Activated CD4-positive, alpha-beta T cell treated with anti-CD3 and anti-CD28 coated beads for 36 hours (primary cell): ENCODE results near the gene C1orf198. TPM values are rescaled to one million over a fixed set of nuclear protein-coding genes. Genes with fewer than 3 reads are reported as not detected.

Source experiments
- ATAC-seq: fragments of 200-7000 bp; cut with Tn5 transposase; one replicate; pipeline ENCODE4 v1.10.0; 2021; ENCODE audit warnings: mild to moderate bottlenecking, moderate library complexity
- CTCF ChIA-PET: fragments of 350-600 bp; sonication (Branson Sonifier 250); formaldehyde crosslinking; loops from one replicate; lab custom pipeline; 2021; ENCODE audit warnings: antibody characterized with exemption; lab: Charles Lee
- POLR2A ChIA-PET: fragments of 350-600 bp; sonication (Branson Sonifier 250); formaldehyde crosslinking; loops from one replicate; lab custom pipeline; 2021; ENCODE audit warnings: antibody characterized with exemption, inconsistent platforms; lab: Charles Lee
- DNase-seq: peaks from one replicate; pipeline ENCODE4 v3.0.0-alpha.2; 2020
- H3K27ac Mint-ChIP-seq: one replicate; pipeline ENCODE4 v1.8.0; 2021; ENCODE audit warnings: mixed read lengths
- H3K27me3 Mint-ChIP-seq: one replicate; pipeline ENCODE4 v1.8.0; 2021; ENCODE audit warnings: mixed read lengths
- H3K36me3 Mint-ChIP-seq: one replicate; pipeline ENCODE4 v1.8.0; 2021; ENCODE audit warnings: low read depth, mixed read lengths
- H3K4me1 Mint-ChIP-seq: one replicate; pipeline ENCODE4 v1.8.0; 2021; ENCODE audit warnings: mixed read lengths
- H3K4me3 Mint-ChIP-seq: one replicate; pipeline ENCODE4 v1.8.0; 2021; ENCODE audit warnings: mild to moderate bottlenecking, moderate library complexity, mixed read lengths
- H3K9me3 Mint-ChIP-seq: one replicate; pipeline ENCODE4 v1.8.0; 2021; ENCODE audit warnings: low read depth, mixed read lengths
- intact Hi-C, 2 experiments: fragments of 100-400 bp; cut with DNase I in 1 of 2; cut with micrococcal nuclease in 1 of 2; formaldehyde crosslinking; loops; one replicate each; pipeline versions ENCODE4 v1.14.2 to v1.15.1; 2022 to 2024; cut with DNase I, micrococcal nuclease
- total RNA-seq, 2 experiments: library from RNA; stranded (reverse); gene quantifications; one replicate each; pipeline ENCODE4 v1.2.3, GENCODE V29; 2021

The C1orf198 gene
- total RNA-seq, 2 experiments from 2014 or later = 5.8 to 6.9 TPM

DNA sequence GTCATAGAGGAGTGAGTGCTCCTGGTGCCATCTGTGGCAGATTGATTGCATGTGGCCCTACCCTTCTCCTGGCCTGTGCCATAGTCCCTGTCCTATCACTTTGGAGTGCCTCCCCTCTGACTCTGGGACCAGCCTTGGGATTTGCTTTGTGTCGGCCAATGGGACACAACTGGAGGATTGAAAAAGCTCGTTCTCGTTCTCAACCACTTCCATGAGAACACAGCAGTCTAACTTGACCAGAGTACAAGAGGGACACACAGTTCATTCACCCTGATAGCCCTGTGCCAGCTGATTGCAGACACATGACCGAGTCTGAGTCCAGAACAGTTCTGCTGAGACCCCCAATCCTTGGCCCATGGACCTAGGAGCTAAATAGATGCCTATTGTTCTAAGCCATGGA, 47.8 kb downstream of the C1orf198 start:
- H3K36me3 Mint-ChIP-seq = no peaks in the 10 kb centered on the region

DNA sequence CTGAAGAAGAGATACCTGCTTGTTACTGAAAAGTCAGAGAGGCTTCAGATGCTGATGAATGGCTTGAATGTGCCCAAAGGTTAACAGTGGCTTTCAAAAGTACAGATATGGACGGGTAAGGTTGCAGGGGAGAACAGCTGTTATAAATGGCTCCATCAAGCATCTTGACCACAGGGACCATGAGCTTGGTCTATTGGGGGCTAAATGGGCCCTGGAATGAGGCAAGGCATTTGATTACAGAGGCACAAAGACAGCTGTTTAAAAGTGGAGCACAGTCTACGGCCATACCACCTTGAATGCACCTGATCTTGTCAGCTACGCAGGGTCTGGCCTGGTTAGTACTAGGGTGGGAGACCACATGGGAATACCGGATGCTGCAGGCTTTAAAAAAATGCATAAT, 48.3 kb downstream of the C1orf198 start:
- no peak for DNase-seq
- Mint-ChIP-seq H3K9me3 (no peaks in the 10 kb centered on the region), H3K27ac (no peak overlapping the region), H3K4me1 (no peaks in the 10 kb centered on the region), H3K4me3 (no peak overlapping the region), H3K36me3 (no peaks in the 10 kb centered on the region), H3K27me3 (peaks cover 13% of the 10 kb centered on the region)
- no peak for ATAC-seq
- ChIA-PET CTCF (no interaction called here), POLR2A (no interaction called here)
- intact Hi-C loops = no loop called here

More for the DNA sequence above, 47.8 kb downstream of the C1orf198 start:
- intact Hi-C loops = no loop called here
- Mint-ChIP-seq H3K27ac (no peak overlapping the region), H3K9me3 (no peaks in the 10 kb centered on the region), H3K4me1 (no peaks in the 10 kb centered on the region), H3K4me3 (no peak overlapping the region), H3K27me3 (peaks cover 13% of the 10 kb centered on the region)
- DNase-seq (no peak), ATAC-seq (no peak)
- CTCF ChIA-PET = interaction anchor here (0.6 kb wide), 1 partner anchor 57 kb away, joined by 4 read pairs; no protein-coding TSS in a partner anchor
- POLR2A ChIA-PET = no interaction called here

DNA sequence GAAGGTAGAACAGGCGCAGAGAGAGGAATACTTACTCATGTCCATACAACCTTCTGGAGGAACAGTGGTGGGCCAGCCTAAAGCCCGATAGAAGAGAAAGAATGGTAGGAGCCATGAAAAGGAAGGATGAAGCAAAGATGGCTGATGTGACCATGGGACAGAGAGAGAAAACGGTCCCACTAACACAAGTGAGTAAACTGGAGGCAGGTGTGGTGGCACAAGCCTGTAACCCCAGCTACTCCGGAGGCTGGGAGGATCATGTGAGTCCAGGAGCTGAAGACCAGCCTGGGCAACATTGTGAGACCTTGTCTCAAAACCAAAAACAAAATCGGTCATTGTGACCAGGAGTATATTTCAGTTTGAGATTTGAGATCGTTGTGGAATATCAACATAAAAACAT, 49.4 kb downstream of the C1orf198 start:
- DNase-seq (no peak), ATAC-seq (no peak)
- ChIA-PET CTCF (no interaction called here), POLR2A (no interaction called here)
- Mint-ChIP-seq H3K9me3 (no peaks in the 10 kb centered on the region), H3K4me3 (no peak overlapping the region), H3K27me3 (peaks cover 14% of the 10 kb centered on the region), H3K36me3 (no peaks in the 10 kb centered on the region), H3K4me1 (no peaks in the 10 kb centered on the region), H3K27ac (no peak overlapping the region)
- intact Hi-C loops = no loop called here

DNA sequence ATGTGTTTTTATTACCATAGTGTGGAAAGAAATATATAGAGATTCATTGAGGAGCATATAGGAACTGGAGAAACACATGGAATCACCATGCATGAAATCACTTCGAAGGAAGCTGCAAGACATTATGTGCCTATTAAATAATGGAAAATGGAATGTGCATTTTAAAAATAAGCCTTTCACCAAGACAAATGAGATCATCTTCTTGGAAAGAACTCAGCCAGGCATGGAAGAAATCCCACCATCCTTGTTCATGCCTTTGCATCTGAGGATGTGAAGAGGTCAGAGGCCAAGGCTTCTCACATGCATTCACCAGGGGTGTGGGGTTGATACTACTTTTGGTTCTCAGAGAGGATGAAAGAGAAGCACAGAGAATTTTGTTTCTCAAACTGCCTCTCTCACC, 50.0 kb downstream of the C1orf198 start:
- Mint-ChIP-seq H3K27me3 (peaks cover 17% of the 10 kb centered on the region), H3K4me1 (no peaks in the 10 kb centered on the region), H3K9me3 (peaks cover 3% of the 10 kb centered on the region), H3K27ac (no peak overlapping the region), H3K4me3 (no peak overlapping the region), H3K36me3 (no peaks in the 10 kb centered on the region)
- DNase-seq = no peak
- intact Hi-C loops = no loop called here
- POLR2A ChIA-PET = no interaction called here
- CTCF ChIA-PET = no interaction called here
- ATAC-seq = no peak

DNA sequence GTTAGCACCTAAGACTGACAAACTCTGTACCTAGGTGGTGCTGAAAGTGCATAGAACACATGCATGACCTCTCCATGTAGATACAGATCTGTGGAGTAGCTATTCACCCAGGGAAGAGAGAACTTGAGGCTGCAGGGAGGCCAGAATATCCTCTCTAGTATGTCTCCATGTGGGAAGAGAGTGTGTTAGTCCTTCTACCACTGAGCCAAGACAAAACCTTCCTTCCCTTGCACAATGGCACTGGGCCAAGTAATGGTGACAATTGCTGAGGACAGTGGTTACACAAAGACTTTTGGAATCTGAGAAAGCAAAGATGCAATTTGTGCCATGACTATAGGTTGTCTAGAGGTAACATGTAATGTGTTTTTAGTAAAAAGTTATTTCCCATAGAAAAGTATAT, 52.3 kb downstream of the C1orf198 start:
- ChIA-PET POLR2A (no interaction called here), CTCF (no interaction called here)
- peaks cover 26% of the 10 kb centered on the region for H3K27me3 Mint-ChIP-seq
- H3K4me3 Mint-ChIP-seq = no peak overlapping the region
- peaks cover 6% of the 10 kb centered on the region for H3K36me3 Mint-ChIP-seq
- no peak overlapping the region for H3K27ac Mint-ChIP-seq
- intact Hi-C loops = no loop called here
- no peak for ATAC-seq
- peaks cover 15% of the 10 kb centered on the region for H3K9me3 Mint-ChIP-seq
- no peak for DNase-seq
- H3K4me1 Mint-ChIP-seq = no peaks in the 10 kb centered on the region

DNA sequence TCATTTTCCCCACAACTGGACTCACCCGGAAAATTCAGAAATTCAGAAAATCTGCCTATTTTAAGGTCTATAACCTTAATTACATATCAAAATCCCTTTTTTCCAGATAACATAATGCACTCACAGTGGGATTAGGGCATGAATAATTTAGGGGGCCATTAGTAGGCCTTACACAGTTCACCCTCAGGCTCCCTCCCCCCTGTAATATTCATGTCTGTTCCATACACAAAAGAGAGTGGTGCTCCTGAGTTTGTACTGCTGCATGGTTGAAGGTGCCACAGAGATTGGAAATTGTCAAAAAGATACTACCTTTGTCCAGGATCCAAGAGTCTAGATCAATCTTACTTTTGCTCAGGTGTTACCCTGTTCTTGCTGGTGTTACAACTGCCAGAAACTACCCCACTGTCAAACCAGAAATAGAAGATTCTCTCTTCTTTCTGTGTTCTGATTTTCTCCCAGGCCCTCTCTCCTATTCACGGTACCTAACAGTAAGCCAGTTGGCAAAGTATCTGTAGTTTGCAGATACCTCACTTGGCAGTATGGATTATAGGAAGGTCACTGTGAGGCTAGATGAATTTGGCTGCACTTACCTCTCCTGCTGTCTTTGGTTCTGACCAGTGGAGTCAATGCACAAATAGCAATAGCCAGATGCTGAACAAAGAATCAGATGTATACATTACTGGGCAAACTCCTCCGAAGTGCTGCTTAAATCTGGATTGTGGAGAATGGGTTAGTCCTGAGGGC, 53.2 kb downstream of the C1orf198 start:
- ChIA-PET POLR2A (no interaction called here), CTCF (no interaction called here)
- H3K27ac Mint-ChIP-seq = no peak overlapping the region
- no peaks in the 10 kb centered on the region for H3K4me1 Mint-ChIP-seq
- DNase-seq = no peak
- peaks cover 24% of the 10 kb centered on the region for H3K27me3 Mint-ChIP-seq
- peaks cover 6% of the 10 kb centered on the region for H3K36me3 Mint-ChIP-seq
- peaks cover 15% of the 10 kb centered on the region for H3K9me3 Mint-ChIP-seq
- intact Hi-C loops = no loop called here
- H3K4me3 Mint-ChIP-seq = no peak overlapping the region
- ATAC-seq = no peak

DNA sequence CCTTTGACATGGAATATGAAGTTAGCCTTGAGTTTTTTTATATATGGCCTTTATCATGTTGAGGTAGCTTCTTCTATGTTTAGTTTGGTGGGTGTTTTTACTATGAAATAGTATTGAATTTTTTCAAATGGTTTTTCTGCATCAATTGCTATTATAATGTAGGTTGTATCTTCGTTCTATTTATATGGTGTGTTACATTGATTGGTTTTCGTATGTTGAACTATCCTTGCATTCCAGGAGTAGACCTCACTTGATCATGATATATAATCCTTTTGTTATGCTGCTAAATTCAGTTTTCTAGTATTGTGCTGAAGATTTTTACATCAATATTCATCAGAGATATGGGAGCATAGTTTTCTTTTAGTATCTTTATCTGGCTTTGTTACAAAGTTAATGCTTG, 55.8 kb downstream of the C1orf198 start:
- ATAC-seq (no peak), DNase-seq (no peak)
- Mint-ChIP-seq H3K4me1 (no peaks in the 10 kb centered on the region), H3K9me3 (peaks cover 15% of the 10 kb centered on the region), H3K27me3 (peaks cover 18% of the 10 kb centered on the region), H3K27ac (no peak overlapping the region), H3K36me3 (peaks cover 6% of the 10 kb centered on the region), H3K4me3 (no peak overlapping the region)
- ChIA-PET CTCF (no interaction called here), POLR2A (no interaction called here)
- intact Hi-C loops = no loop called here

DNA sequence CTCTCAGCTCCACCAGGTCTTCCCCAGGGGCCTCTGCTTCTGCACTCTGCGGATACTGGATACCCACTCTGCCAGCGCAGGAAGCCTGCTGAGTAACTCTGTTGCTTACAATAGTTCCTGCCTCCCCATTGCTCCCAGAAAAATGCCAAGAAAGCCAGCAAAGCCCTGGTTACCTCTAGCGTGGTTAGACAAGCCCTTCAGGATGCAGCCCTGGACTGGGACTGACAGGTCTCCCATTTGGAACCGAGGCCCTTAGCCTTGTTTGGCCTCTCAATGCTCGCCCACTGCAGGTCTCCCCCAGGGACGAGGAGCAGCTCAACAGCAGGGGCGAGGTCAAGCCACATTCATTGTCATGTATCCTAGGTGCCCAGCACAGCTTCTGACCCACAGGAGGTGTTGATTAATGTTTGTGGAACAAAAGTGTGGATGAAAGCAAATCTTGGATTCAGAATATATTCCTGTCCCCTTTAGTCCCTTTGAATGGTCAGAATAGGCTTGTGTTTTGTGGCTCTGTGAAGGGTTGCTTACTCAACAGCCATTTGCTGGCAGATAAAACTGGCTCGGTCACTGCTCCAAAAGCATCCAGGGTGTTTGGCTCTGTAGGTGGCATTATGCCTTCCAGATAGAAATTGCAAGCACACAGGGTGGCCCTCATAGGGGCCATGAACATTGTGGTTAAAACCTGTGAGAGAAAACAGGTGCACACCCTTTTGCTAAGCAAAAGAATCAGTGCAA, 58.9 kb downstream of the C1orf198 start:
- no peak overlapping the region for H3K4me3 Mint-ChIP-seq
- ATAC-seq (no peak), DNase-seq (no peak)
- ChIA-PET POLR2A (no interaction called here), CTCF (no interaction called here)
- peaks cover 6% of the 10 kb centered on the region for H3K36me3 Mint-ChIP-seq
- peaks cover 17% of the 10 kb centered on the region for H3K9me3 Mint-ChIP-seq
- no peaks in the 10 kb centered on the region for H3K4me1 Mint-ChIP-seq
- intact Hi-C loops = no loop called here
- no peak overlapping the region for H3K27ac Mint-ChIP-seq
- peaks cover 12% of the 10 kb centered on the region for H3K27me3 Mint-ChIP-seq

DNA sequence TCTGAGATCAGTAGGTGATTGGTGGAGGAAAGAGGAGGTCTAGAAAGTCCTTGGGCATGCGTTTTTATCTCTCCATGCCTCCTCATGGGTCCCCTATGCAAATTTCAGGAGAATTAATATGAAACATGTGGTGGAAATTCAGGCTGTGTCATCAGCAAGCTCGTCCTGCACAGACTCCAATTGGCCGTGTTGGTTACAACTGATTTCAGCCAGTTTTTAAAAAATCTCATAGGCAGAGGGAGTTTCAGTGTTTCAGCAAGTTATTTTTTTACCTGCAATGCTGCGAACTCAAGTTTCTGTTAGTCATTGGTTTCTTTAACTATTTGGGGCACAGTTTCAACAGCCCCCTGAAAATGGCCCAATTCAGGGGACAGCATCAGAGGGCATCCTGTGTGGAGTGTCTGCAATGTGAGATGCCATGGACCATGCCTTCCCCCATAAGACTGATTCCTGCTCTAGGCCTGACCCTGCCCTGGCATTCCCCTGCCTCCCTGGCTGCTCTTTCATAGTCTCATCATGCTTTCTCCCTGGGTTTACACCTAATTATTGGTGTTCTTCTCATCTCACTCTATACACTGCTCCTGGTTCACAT, 59.9 kb downstream of the C1orf198 start:
- no peak overlapping the region for H3K27ac Mint-ChIP-seq
- DNase-seq (no peak), ATAC-seq (no peak)
- peaks cover 15% of the 10 kb centered on the region for H3K9me3 Mint-ChIP-seq
- H3K4me1 Mint-ChIP-seq = no peaks in the 10 kb centered on the region
- no peak overlapping the region for H3K4me3 Mint-ChIP-seq
- CTCF ChIA-PET = interaction anchor here (1.0 kb wide), 1 partner anchor 21 kb away, joined by 4 read pairs; no protein-coding TSS in a partner anchor
- peaks cover 8% of the 10 kb centered on the region for H3K27me3 Mint-ChIP-seq
- POLR2A ChIA-PET = no interaction called here
- intact Hi-C loops = no loop called here
- H3K36me3 Mint-ChIP-seq = peaks cover 6% of the 10 kb centered on the region

DNA sequence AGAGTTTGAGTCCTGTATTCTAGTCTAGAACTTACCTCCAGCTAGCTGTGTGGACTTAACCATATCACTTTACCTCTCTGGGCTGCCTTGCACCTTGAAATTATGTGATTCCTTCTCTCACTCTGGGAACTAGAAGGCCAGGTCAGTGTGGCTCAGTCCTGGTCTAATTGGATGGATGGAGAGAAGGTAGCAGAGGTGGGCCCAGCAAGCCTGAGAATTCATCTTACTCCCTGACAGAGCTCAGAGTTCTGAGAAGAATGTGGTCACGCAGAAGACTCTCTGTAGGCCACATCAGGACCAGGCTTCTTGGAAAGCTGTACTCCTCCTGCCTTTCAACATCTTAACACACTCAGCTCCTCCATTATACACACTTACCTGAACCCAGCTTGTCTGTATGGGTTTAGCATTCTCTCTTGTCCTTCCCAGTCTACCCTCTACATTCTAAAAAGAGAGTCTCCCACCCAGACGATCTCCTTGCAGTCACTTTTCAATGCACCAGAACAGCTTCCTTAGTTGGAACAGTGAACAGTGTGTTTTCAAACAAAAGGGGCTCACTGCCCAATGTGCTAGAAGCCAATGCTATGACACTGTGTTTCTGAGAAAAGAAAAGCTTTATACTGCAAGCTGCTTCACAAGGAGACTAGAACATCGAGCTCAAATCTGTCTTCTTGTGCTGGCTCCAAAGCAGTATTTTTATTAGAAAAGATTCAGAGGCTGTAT, 60.6 kb downstream of the C1orf198 start:
- H3K27me3 Mint-ChIP-seq = peaks cover 2% of the 10 kb centered on the region
- no peak overlapping the region for H3K4me3 Mint-ChIP-seq

DNA sequence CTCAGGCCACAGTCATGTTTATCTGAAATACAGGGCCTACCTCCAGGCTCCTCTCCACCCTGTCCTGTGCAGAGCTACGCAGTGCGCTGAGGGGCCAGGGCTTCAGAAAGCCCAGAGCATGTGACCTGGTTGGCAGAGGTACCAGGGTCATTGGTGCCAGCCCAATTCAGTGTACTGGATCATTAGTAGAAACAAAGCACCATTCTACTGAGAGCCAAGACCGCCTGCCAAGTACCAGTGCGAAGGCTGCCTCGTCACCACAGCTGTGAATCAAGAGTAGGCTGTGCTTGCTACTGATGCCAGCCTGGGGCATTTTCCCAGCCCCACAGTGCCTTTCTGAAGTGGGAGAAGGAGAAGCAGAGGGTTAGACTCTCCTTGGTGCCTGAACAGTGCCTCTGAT, 61.3 kb downstream of the C1orf198 start:
- Mint-ChIP-seq H3K27ac (no peak overlapping the region), H3K36me3 (no peaks in the 10 kb centered on the region), H3K27me3 (peaks cover 2% of the 10 kb centered on the region), H3K4me3 (no peak overlapping the region), H3K4me1 (no peaks in the 10 kb centered on the region), H3K9me3 (peaks cover 2% of the 10 kb centered on the region)
- no peak for ATAC-seq
- DNase-seq = no peak
- ChIA-PET CTCF (no interaction called here), POLR2A (no interaction called here)
- intact Hi-C loops = no loop called here

More for the DNA sequence above, 60.6 kb downstream of the C1orf198 start:
- Mint-ChIP-seq H3K4me1 (no peaks in the 10 kb centered on the region), H3K36me3 (peaks cover 2% of the 10 kb centered on the region), H3K27ac (no peak overlapping the region), H3K9me3 (peaks cover 8% of the 10 kb centered on the region)
- CTCF ChIA-PET = interaction anchor here (1.0 kb wide), 1 partner anchor 22 kb away, joined by 4 read pairs; no protein-coding TSS in a partner anchor
- intact Hi-C loops = no loop called here
- POLR2A ChIA-PET = no interaction called here
- no peak for DNase-seq
- no peak for ATAC-seq
